GM19035 (cell line): Measurements from ENCODE around the gene HERC2.
"Not testable (repeated sequence)": the region's sequence is repeated elsewhere in the genome, so short reads cannot be mapped to it uniquely, and the experiment has no call there.

Experiments used
- ATAC-seq: cut with Tn5 transposase; IDR thresholded peaks from one replicate; pipeline ENCODE4 v1.9.1; 2021; ENCODE audit not compliant: unreplicated experiment

Gene HERC2

GRCh38 chr15:28136236-28136904 lies 185.6 kb downstream of the HERC2 start:
- ATAC-seq = peak; percentile 100

GRCh38 chr15:28133281-28133680 lies 188.7 kb downstream of the HERC2 start:
- ATAC-seq = no peak

- no peak for ATAC-seq
These were observed 189.3 kb downstream of the HERC2 start for GRCh38 chr15:28132524-28133275.

- ATAC-seq = no peak
These were observed 190.0 kb downstream of the HERC2 start for GRCh38 chr15:28131946-28132345.

GRCh38 chr15:28131400-28131799 lies 190.6 kb downstream of the HERC2 start:
- no peak for ATAC-seq

- ATAC-seq = no peak
These were observed 191.3 kb downstream of the HERC2 start for GRCh38 chr15:28130651-28131050.

- ATAC-seq = no peak
These were observed 192.6 kb downstream of the HERC2 start for GRCh38 chr15:28129231-28129848.

- ATAC-seq = no peak
These were observed 193.9 kb downstream of the HERC2 start for GRCh38 chr15:28128031-28128430.

GRCh38 chr15:28127036-28127435 lies 194.9 kb downstream of the HERC2 start:
- no peak for ATAC-seq

GRCh38 chr15:28125673-28126651 lies 196.0 kb downstream of the HERC2 start:
- ATAC-seq = no peak

GRCh38 chr15:28124841-28125240 lies 197.1 kb downstream of the HERC2 start:
- ATAC-seq = no peak

GRCh38 chr15:28123408-28124023 lies 198.5 kb downstream of the HERC2 start:
- ATAC-seq = peak; percentile 58

- ATAC-seq = no peak
These were observed 199.7 kb downstream of the HERC2 start for GRCh38 chr15:28122038-28122949.

GRCh38 chr15:28121577-28121976 lies 200.4 kb downstream of the HERC2 start:
- ATAC-seq = not testable (repeated sequence)

- ATAC-seq = no peak
These were observed 201.7 kb downstream of the HERC2 start for GRCh38 chr15:28120359-28120640.

GRCh38 chr15:28118531-28118930 lies 203.4 kb downstream of the HERC2 start:
- no peak for ATAC-seq

- no peak for ATAC-seq
These were observed 203.9 kb downstream of the HERC2 start for GRCh38 chr15:28118083-28118482.

- no peak for ATAC-seq
These were observed 204.5 kb downstream of the HERC2 start for GRCh38 chr15:28117432-28117990.
